ENCODE measurements around the gene PTPRN.

DNA sequence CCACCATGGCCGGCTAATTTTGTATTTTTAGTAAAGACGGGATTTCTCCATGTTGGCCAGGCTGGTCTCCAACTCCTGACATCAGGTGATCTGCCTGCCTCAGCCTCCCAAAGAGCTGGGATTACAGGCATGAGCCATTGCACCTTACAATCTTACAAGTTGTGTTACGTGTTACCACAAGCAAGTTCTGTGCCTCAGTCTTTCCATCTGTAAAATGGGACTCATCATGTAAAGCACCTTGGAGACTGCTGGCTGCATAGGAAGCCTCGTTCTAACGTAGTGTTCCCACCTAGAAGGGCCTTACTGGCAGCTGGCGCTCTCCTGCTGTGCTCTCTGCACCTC, 20.0 kb downstream of the PTPRN start:
- TF ChIP-seq, protein P1, sequence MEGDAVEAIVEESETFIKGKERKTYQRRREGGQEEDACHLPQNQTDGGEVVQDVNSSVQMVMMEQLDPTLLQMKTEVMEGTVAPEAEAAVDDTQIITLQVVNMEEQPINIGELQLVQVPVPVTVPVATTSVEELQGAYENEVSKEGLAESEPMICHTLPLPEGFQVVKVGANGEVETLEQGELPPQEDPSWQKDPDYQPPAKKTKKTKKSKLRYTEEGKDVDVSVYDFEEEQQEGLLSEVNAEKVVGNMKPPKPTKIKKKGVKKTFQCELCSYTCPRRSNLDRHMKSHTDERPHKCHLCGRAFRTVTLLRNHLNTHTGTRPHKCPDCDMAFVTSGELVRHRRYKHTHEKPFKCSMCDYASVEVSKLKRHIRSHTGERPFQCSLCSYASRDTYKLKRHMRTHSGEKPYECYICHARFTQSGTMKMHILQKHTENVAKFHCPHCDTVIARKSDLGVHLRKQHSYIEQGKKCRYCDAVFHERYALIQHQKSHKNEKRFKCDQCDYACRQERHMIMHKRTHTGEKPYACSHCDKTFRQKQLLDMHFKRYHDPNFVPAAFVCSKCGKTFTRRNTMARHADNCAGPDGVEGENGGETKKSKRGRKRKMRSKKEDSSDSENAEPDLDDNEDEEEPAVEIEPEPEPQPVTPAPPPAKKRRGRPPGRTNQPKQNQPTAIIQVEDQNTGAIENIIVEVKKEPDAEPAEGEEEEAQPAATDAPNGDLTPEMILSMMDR (IDR thresholded peaks at IDR 0.05; ENCODE audit: low read length), result no peak
- no peak for TF ChIP-seq EZH2 (IDR thresholded peaks at IDR 0.05; ENCODE audit: borderline replicate concordance, low read length)
